Measurements from ENCODE around the gene MACROD1.

The MACROD1 gene

GRCh38 chr11:64110465-64111375, 55.2 kb downstream of the MACROD1 start:
- DNase-seq, result no peak

- DNase-seq, result no peak
Observed at GRCh38 chr11:64109332-64109731, 56.6 kb downstream of the MACROD1 start.

- no peak for DNase-seq
Observed at GRCh38 chr11:64107303-64107702, 58.6 kb downstream of the MACROD1 start.

GRCh38 chr11:64104632-64105031, 61.3 kb downstream of the MACROD1 start:
- DNase-seq, result no peak

- no peak for DNase-seq
Observed at GRCh38 chr11:64103277-64103985, 62.5 kb downstream of the MACROD1 start.

GRCh38 chr11:64102005-64102738, 63.7 kb downstream of the MACROD1 start:
- DNase-seq, result no peak

GRCh38 chr11:64101461-64101860, 64.5 kb downstream of the MACROD1 start:
- DNase-seq, result no peak

- no peak for DNase-seq
Observed at GRCh38 chr11:64100782-64101353, 65.0 kb downstream of the MACROD1 start.

GRCh38 chr11:64100360-64100759, 65.6 kb downstream of the MACROD1 start:
- no peak for DNase-seq

- DNase-seq, result no peak
Observed at GRCh38 chr11:64099436-64099835, 66.5 kb downstream of the MACROD1 start.

- DNase-seq, result no peak
Observed at GRCh38 chr11:64098318-64098831, 67.5 kb downstream of the MACROD1 start.

GRCh38 chr11:64097468-64098317, 68.2 kb downstream of the MACROD1 start:
- DNase-seq, result no peak

GRCh38 chr11:64096835-64097234, 69.1 kb downstream of the MACROD1 start:
- no peak for DNase-seq

- no peak for DNase-seq
Observed at GRCh38 chr11:64095949-64096348, 70.0 kb downstream of the MACROD1 start.

- DNase-seq, result no peak
Observed at GRCh38 chr11:64095273-64095817, 70.6 kb downstream of the MACROD1 start.

GRCh38 chr11:64094463-64095260, 71.3 kb downstream of the MACROD1 start:
- no peak for DNase-seq

GRCh38 chr11:64093233-64094039, 72.5 kb downstream of the MACROD1 start:
- DNase-seq, result no peak

- no peak for DNase-seq
Observed at GRCh38 chr11:64092761-64093136, 73.2 kb downstream of the MACROD1 start.

- DNase-seq, result no peak
Observed at GRCh38 chr11:64092111-64092760, 73.7 kb downstream of the MACROD1 start.
